Panc1 (cell line): ENCODE data around the gene HEPHL1.

ENCODE experiments used
- CTCF ChIP-seq: fragments of 450-650 bp; IDR thresholded peaks from 2 replicates; pipeline ENCODE4 v1.5.1; 2017; ENCODE audit warnings: mild to moderate bottlenecking
- POLR2AphosphoS5 ChIP-seq: IDR thresholded peaks from 2 replicates; pipeline ENCODE4 v1.6.1; 2012; ENCODE audit warnings: mild to moderate bottlenecking, low read depth, low read length, moderate library complexity
- SIN3A ChIP-seq: IDR thresholded peaks from 2 replicates; pipeline ENCODE4 v1.6.1; 2012; ENCODE audit warnings: low read depth, mild to moderate bottlenecking, low read length, moderate library complexity, borderline replicate concordance; ENCODE audit not compliant: insufficient read depth

DNA sequence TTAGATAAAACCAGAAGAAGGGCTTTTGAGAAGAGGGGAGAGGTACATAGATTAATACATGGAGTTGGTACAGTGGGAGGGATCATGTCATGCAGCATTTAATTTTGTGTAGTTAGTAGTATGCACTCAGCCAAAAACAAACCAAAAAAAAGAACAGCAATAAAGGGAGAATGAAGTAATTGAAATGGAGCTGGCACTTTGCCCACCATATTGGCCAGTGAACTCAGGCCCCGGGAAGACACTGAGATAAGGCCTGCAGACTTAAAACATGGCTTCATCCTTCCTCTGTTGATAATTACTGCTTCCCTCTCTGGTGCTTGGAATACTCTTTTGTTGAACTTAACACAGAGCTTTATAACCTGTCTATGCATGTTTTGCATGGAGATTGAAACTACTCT lies 110.6 kb downstream of the HEPHL1 start:
- no peak for TF ChIP-seq CTCF
- TF ChIP-seq SIN3A: no peak
- no peak for TF ChIP-seq POLR2AphosphoS5
